22Rv1 (cell line): ENCODE results near the gene VSTM2A.

Experiments
- ZFX ChIP-seq: fragments of 450-650 bp; IDR thresholded peaks from 2 replicates; pipeline ENCODE4 v1.6.1; 2017; ENCODE audit warnings: antibody characterized with exemption, borderline replicate concordance
- TF ChIP-seq, protein P1 (sequence below): fragments of 450-650 bp; IDR thresholded peaks from 2 replicates; pipeline ENCODE4 v1.5.1; 2017; ENCODE audit warnings: mild to moderate bottlenecking

DNA sequence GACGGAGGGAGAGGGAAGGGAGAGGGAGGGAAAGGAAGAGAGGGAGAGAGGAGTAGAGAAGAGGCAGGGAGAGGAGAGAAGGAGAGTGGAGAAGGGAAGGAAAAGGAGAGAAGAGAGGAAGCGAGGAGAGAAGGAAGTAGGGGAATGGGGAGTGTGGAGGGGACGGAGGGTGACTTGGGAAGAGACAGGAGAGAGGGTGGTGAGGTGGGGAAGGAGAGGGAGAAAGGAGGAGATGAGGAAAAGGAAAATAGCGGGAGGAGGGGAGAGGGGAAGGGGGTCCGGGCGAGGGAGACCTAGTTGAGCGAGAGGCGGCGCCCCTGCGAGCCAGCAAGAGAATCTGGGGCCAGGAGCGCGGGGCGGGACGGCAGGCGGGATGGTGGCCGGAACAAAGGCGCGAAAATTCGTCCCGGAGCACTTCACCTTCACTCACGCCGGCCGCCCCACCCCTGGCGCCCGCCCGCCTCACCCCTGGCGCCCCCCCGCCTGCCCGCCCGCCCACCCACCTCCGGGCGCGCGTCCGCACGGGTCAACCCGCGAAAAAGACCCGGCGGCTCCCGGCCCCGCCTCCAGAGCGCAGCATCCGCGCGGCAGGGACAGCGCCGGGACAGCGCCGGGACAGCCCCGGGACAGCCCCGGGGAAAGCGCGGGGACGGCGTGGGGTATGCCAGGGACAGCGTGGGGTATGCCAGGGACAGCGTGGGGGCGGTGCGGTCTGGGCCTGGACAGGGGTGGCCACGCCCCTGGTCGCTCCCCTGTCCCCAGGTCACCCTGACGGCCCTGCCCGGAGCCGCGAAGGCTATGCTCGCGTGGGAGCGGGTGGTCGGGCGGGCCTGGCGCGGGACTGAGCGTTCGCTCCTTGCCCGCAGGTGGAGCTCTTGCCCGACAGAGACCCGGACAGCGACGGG is 4.2 kb downstream of the VSTM2A start:
- TF ChIP-seq, protein P1, sequence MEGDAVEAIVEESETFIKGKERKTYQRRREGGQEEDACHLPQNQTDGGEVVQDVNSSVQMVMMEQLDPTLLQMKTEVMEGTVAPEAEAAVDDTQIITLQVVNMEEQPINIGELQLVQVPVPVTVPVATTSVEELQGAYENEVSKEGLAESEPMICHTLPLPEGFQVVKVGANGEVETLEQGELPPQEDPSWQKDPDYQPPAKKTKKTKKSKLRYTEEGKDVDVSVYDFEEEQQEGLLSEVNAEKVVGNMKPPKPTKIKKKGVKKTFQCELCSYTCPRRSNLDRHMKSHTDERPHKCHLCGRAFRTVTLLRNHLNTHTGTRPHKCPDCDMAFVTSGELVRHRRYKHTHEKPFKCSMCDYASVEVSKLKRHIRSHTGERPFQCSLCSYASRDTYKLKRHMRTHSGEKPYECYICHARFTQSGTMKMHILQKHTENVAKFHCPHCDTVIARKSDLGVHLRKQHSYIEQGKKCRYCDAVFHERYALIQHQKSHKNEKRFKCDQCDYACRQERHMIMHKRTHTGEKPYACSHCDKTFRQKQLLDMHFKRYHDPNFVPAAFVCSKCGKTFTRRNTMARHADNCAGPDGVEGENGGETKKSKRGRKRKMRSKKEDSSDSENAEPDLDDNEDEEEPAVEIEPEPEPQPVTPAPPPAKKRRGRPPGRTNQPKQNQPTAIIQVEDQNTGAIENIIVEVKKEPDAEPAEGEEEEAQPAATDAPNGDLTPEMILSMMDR, result peak; percentile 86
- TF ChIP-seq ZFX, result no peak
